Esophagus squamous epithelium (tissue), 5 donors: ENCODE data around the gene PTPRD. TPM values are rescaled to one million over a fixed set of nuclear protein-coding genes. Genes with fewer than 3 reads are reported as not detected.

Experiments
- DNase-seq: peaks from one replicate; lab custom pipeline; 2025; lab: John Stamatoyannopoulos, UW
- H3K27ac ChIP-seq, 4 donors: fragments of 200-600 bp; sonication (generic); one replicate each; pipeline ENCODE4 v1.5.1; 2016 to 2019; ENCODE audit warnings: mild to moderate bottlenecking in 1 of 4
- H3K27me3 ChIP-seq, 4 donors: fragments of 200-600 bp; sonication (generic); 1 replicate in 3 of 4; 2 replicates in 1 of 4; pipeline versions ENCODE4 v1.5.1 to v1.6.0; 2017 to 2021; ENCODE audit warnings: antibody characterized with exemption in 1 of 4
- H3K36me3 ChIP-seq, 3 donors: fragments of 200-600 bp; sonication (generic); one replicate each; pipeline ENCODE4 v1.5.1; 2016 to 2019
- H3K4me1 ChIP-seq, 3 donors: fragments of 200-600 bp; sonication (generic); one replicate each; pipeline ENCODE4 v1.5.1; 2017 to 2019
- H3K4me3 ChIP-seq, 4 donors: fragments of 200-600 bp; sonication (generic); 1 replicate in 3 of 4; 2 replicates in 1 of 4; pipeline ENCODE4 v1.5.1; 2016 to 2019; ENCODE audit warnings: mild to moderate bottlenecking in 2 of 4, moderate library complexity in 1 of 4
- H3K9me3 ChIP-seq, 3 donors: fragments of 200-600 bp; sonication (generic); one replicate each; pipeline ENCODE4 v1.5.1; 2016 to 2019
- CTCF ChIP-seq, 6 experiments: fragments of 450-650 bp in 4 of 6; fragments of 200-600 bp in 2 of 6; sonication (generic) in 2 of 6; IDR thresholded peaks; one replicate each; pipeline ENCODE4 v1.5.1; 2016 to 2019; ENCODE audit warnings: antibody characterized with exemption in 6 of 6, mild to moderate bottlenecking in 4 of 6, moderate library complexity in 4 of 6
- POLR2A ChIP-seq, 4 donors: fragments of 450-650 bp; IDR thresholded peaks; one replicate each; pipeline ENCODE4 v1.6.1; 2017; ENCODE audit warnings: antibody characterized with exemption in 4 of 4, mild to moderate bottlenecking in 4 of 4, moderate library complexity in 3 of 4
- WGBS, 2 donors: methylation state at CpG; one replicate each; pipeline ENCODE4 v1.1.5; 2018; 5-methylcytosine and 5-hydroxymethylcytosine counted together
- intact Hi-C: fragments of 100-400 bp; cut with DNase I; formaldehyde crosslinking; loops from one replicate; pipeline ENCODE4 v1.15.0; 2022
- total RNA-seq, 4 donors: library from RNA; depleted of rRNA; stranded (reverse); fragments of >200 nt; gene quantifications; one replicate each; pipeline ENCODE4 v1.1.0, GENCODE V29; 2016
- donor health status: DM: yes; HTN: yes; CAD: no.

The PTPRD gene
- total RNA-seq, 4 donors from 2014 or later: 0.23 to 16.3 (median 6.6) TPM

GRCh38 chr9:8899511-8899910 is 1713.3 kb downstream of the PTPRD start:
- H3K4me3 ChIP-seq: no peak overlapping the region
- WGBS, 2 donors: 28 to 33% methylated on average over 4 of the region's 4 CpGs
- no peak overlapping the region for H3K27ac ChIP-seq
- no peak for DNase-seq
- H3K4me1 ChIP-seq: peaks cover 0 to 9% (median 0%) of the 10 kb centered on the region in 3 donors
- intact Hi-C loops: no loop called here
- H3K27me3 ChIP-seq: no peaks in the 10 kb centered on the region
- TF ChIP-seq CTCF (IDR thresholded peaks at IDR 0.05) (no peak), POLR2A (IDR thresholded peaks at IDR 0.05) (no peak)
- no peaks in the 10 kb centered on the region for H3K9me3 ChIP-seq
- H3K36me3 ChIP-seq: no peaks in the 10 kb centered on the region

DNA sequence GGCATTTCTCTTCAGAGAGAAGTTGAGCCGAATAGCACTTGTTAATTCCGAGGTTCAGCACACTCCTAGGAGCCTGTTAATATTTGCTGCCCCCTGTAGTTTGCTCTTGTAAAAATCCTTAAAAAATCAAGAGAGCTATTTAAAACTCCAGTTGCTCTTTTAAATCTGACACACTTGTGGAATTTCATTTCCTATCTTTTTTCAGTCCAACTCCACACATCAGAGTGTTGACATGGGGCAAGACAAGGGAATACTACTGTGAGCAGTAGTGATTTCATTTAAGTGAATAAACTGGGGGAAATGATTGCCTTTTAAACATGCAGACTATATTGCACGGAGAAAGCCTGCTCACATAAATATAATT is 1717.0 kb downstream of the PTPRD start:
- peak; percentile 24 to 58 (median 37) for TF ChIP-seq CTCF (IDR thresholded peaks at IDR 0.05)
- no peak for TF ChIP-seq POLR2A (IDR thresholded peaks at IDR 0.05)
- Histone ChIP-seq H3K4me1 (peaks cover 0 to 9% (median 0%) of the 10 kb centered on the region in 3 donors), H3K27me3 (no peaks in the 10 kb centered on the region), H3K4me3 (no peak overlapping the region), H3K36me3 (no peaks in the 10 kb centered on the region), H3K9me3 (no peaks in the 10 kb centered on the region), H3K27ac (no peak overlapping the region)
- no peak for DNase-seq
- 21 to 31% methylated on average over 3 of the region's 3 CpGs for WGBS, 2 donors
- intact Hi-C loops: no loop called here

GRCh38 chr9:8895106-8895860 is 1717.5 kb downstream of the PTPRD start:
- WGBS, 2 donors: 17 to 25% methylated on average over 4 of the region's 4 CpGs

GRCh38 chr9:8890695-8891094 is 1722.1 kb downstream of the PTPRD start:
- Histone ChIP-seq H3K27ac (no peak overlapping the region), H3K4me1 (peaks cover 0 to 8% (median 0%) of the 10 kb centered on the region in 3 donors), H3K9me3 (no peaks in the 10 kb centered on the region), H3K27me3 (no peaks in the 10 kb centered on the region), H3K4me3 (no peak overlapping the region), H3K36me3 (no peaks in the 10 kb centered on the region)
- TF ChIP-seq POLR2A (IDR thresholded peaks at IDR 0.05) (no peak), CTCF (IDR thresholded peaks at IDR 0.05) (no peak)
- DNase-seq: no peak
- WGBS, 2 donors: 78 to 86% methylated on average over 2 of the region's 2 CpGs
- intact Hi-C loops: no loop called here

More at GRCh38 chr9:8895106-8895860, 1717.5 kb downstream of the PTPRD start:
- intact Hi-C loops: no loop called here
- Histone ChIP-seq H3K27ac (no peak overlapping the region), H3K36me3 (no peaks in the 10 kb centered on the region), H3K4me3 (no peak overlapping the region), H3K4me1 (peaks cover 0 to 9% (median 0%) of the 10 kb centered on the region in 3 donors), H3K27me3 (no peaks in the 10 kb centered on the region), H3K9me3 (no peaks in the 10 kb centered on the region)
- DNase-seq: no peak
- TF ChIP-seq POLR2A (IDR thresholded peaks at IDR 0.05) (no peak), CTCF (IDR thresholded peaks at IDR 0.05) (no peak)

GRCh38 chr9:8889100-8889499 is 1723.7 kb downstream of the PTPRD start:
- WGBS, 2 donors: 96 to 100% methylated on average over 1 of the region's 1 CpG
- no peaks in the 10 kb centered on the region for H3K4me1 ChIP-seq
- intact Hi-C loops: no loop called here
- H3K36me3 ChIP-seq: no peaks in the 10 kb centered on the region
- H3K4me3 ChIP-seq: no peak overlapping the region
- H3K27me3 ChIP-seq: no peaks in the 10 kb centered on the region
- no peaks in the 10 kb centered on the region for H3K9me3 ChIP-seq
- TF ChIP-seq CTCF (IDR thresholded peaks at IDR 0.05) (no peak), POLR2A (IDR thresholded peaks at IDR 0.05) (no peak)
- no peak overlapping the region for H3K27ac ChIP-seq
- no peak for DNase-seq
